CD14-positive monocyte (primary cell): ENCODE results near the gene TARBP1. TPM values are rescaled to one million over a fixed set of nuclear protein-coding genes. Genes with fewer than 3 reads are reported as not detected.

ENCODE experiments used
- DNase-seq, 3 donors: peaks; one replicate each; pipeline ENCODE4 v3.0.0-alpha.2; 2011 to 2022
- H2AFZ ChIP-seq: 2 replicates; pipeline ENCODE4 v1.6.0; 2012; ENCODE audit warnings: mild to moderate bottlenecking, low read depth, low read length, inconsistent platforms; ENCODE audit not compliant: insufficient read depth, poor library complexity, severe bottlenecking
- H3K27ac ChIP-seq, 2 donors: 1 replicate in 1 of 2; 2 replicates in 1 of 2; pipeline ENCODE4 v1.5.1; 2012 to 2013; ENCODE audit warnings: low read length in 2 of 2, control low read depth in 1 of 2, inconsistent platforms in 1 of 2, low read depth in 1 of 2, mild to moderate bottlenecking in 1 of 2
- H3K27me3 ChIP-seq, 2 donors: one replicate each; pipeline versions ENCODE4 v1.6.0 to v1.6.1; 2011 to 2013; ENCODE audit warnings: low read length in 2 of 2; ENCODE audit not compliant: control insufficient read depth in 2 of 2, insufficient read depth in 2 of 2
- H3K36me3 ChIP-seq, 2 donors: replicated peaks in 1 of 2; 1 replicate in 1 of 2; 2 replicates in 1 of 2; pipeline versions ENCODE4 v1.5.1 to v1.6.1; 2012 to 2013; ENCODE audit warnings: low read length in 2 of 2, control low read depth in 1 of 2, inconsistent platforms in 1 of 2, mild to moderate bottlenecking in 1 of 2; ENCODE audit not compliant: insufficient read depth in 2 of 2, control insufficient read depth in 1 of 2
- H3K4me1 ChIP-seq, 2 donors: 1 replicate in 1 of 2; 2 replicates in 1 of 2; pipeline versions ENCODE4 v1.5.1 to v1.6.1; 2012 to 2013; ENCODE audit warnings: low read length in 2 of 2, control low read depth in 1 of 2, inconsistent platforms in 1 of 2, mild to moderate bottlenecking in 1 of 2, moderate library complexity in 1 of 2; ENCODE audit not compliant: insufficient read depth in 2 of 2, control insufficient read depth in 1 of 2
- H3K4me2 ChIP-seq: replicated peaks from 2 replicates; pipeline ENCODE3; 2012; ENCODE audit warnings: low read length, moderate library complexity, mild to moderate bottlenecking; ENCODE audit not compliant: poor library complexity, severe bottlenecking; ENCODE audit errors: extremely low read depth
- H3K4me3 ChIP-seq, 3 experiments: fragments of 200-600 bp in 1 of 3; sonication (generic) in 1 of 3; replicated peaks in 1 of 3; 1 replicate in 2 of 3; 2 replicates in 1 of 3; pipeline ENCODE4 v1.5.1; 2011 to 2013; ENCODE audit warnings: low read length in 3 of 3, mild to moderate bottlenecking in 3 of 3, control low read depth in 2 of 3, low read depth in 2 of 3, inconsistent platforms in 1 of 3, moderate library complexity in 1 of 3
- H3K79me2 ChIP-seq: 2 replicates; pipeline ENCODE4 v1.6.0; 2012; ENCODE audit warnings: mild to moderate bottlenecking, control low read depth, inconsistent platforms, low read length, moderate library complexity; ENCODE audit not compliant: insufficient read depth
- H3K9ac ChIP-seq: 2 replicates; pipeline ENCODE4 v1.6.0; 2017; ENCODE audit warnings: low read length, mild to moderate bottlenecking; ENCODE audit not compliant: insufficient read depth, poor library complexity, severe bottlenecking
- H3K9me3 ChIP-seq, 2 donors: replicated peaks in 1 of 2; 1 replicate in 1 of 2; 2 replicates in 1 of 2; pipeline versions ENCODE4 v1.5.1 to v1.6.1; 2012 to 2013; ENCODE audit warnings: low read length in 2 of 2, control low read depth in 1 of 2; ENCODE audit not compliant: control insufficient read depth in 1 of 2, insufficient read depth in 1 of 2
- H4K20me1 ChIP-seq: 2 replicates; pipeline ENCODE4 v1.6.0; 2012; ENCODE audit warnings: mild to moderate bottlenecking, low read length, control low read depth, moderate library complexity; ENCODE audit not compliant: insufficient read depth
- H3K27ac Mint-ChIP-seq, 7 donors: one replicate each; pipeline ENCODE4 v1.8.0; 2020; ENCODE audit warnings: mild to moderate bottlenecking in 7 of 7, mixed read lengths in 7 of 7, moderate library complexity in 6 of 7, inconsistent platforms in 2 of 7
- H3K27me3 Mint-ChIP-seq, 3 donors: one replicate each; pipeline ENCODE4 v1.8.0; 2021 to 2022; ENCODE audit warnings: low read depth in 3 of 3, mild to moderate bottlenecking in 3 of 3, mixed read lengths in 3 of 3, moderate library complexity in 3 of 3, inconsistent platforms in 1 of 3
- H3K36me3 Mint-ChIP-seq, 2 donors: one replicate each; pipeline ENCODE4 v1.8.0; 2020; ENCODE audit warnings: mixed read lengths in 2 of 2, inconsistent platforms in 1 of 2, mild to moderate bottlenecking in 1 of 2
- H3K4me1 Mint-ChIP-seq: one replicate; pipeline ENCODE4 v1.8.0; 2020; ENCODE audit warnings: mild to moderate bottlenecking, mixed read lengths
- H3K4me3 Mint-ChIP-seq, 2 donors: one replicate each; pipeline ENCODE4 v1.8.0; 2020; ENCODE audit warnings: mild to moderate bottlenecking in 2 of 2, mixed read lengths in 2 of 2, moderate library complexity in 1 of 2
- H3K9me3 Mint-ChIP-seq, 7 donors: one replicate each; pipeline ENCODE4 v1.8.0; 2020 to 2022; ENCODE audit warnings: mixed read lengths in 7 of 7, mild to moderate bottlenecking in 6 of 7, moderate library complexity in 6 of 7, inconsistent platforms in 2 of 7
- CTCF ChIP-seq: fragments of 200-600 bp; IDR thresholded peaks from one replicate; pipeline ENCODE4 v1.8.0; 2022; ENCODE audit warnings: antibody characterized with exemption, mild to moderate bottlenecking
- WGBS: methylation state at CpG from one replicate; pipeline ENCODE4 v1.1.5; 2013; ENCODE audit warnings: missing lambda C conversion rate; ENCODE audit not compliant: insufficient coverage; 5-methylcytosine and 5-hydroxymethylcytosine counted together
- intact Hi-C, 2 donors: fragments of 100-400 bp; cut with micrococcal nuclease; formaldehyde crosslinking; loops; one replicate each; pipeline versions ENCODE4 v1.15.0 to v1.15.1; 2023
- polyA plus RNA-seq, 3 donors: library from polyadenylated mRNA; depleted of rRNA in 1 of 3; unstranded in 2 of 3; stranded (reverse) in 1 of 3; fragments of 300-500 nt in 2 of 3; fragments of >200 nt in 1 of 3; fragmentation: Illumina TruSeq in 2 of 3; gene quantifications; 1 replicate in 2 of 3; 2 replicates in 1 of 3; pipeline ENCODE4 v1.2.3, GENCODE V29; 2012 to 2021

TARBP1 gene
- polyA plus RNA-seq, 3 donors: 1.4 to 30.9 (median 3.2) TPM

- Mint-ChIP-seq H3K4me3 (no peak overlapping the region), H3K27me3 (no peaks in the 10 kb centered on the region), H3K4me1 (peaks cover 10% of the 10 kb centered on the region), H3K9me3 (no peaks in the 10 kb centered on the region), H3K36me3 (peaks cover 26 to 33% of the 10 kb centered on the region in 2 donors), H3K27ac (peak overlapping the region in 1 of 7 donors; percentile 2)
- no peaks in the 10 kb centered on the region for H3K27me3 ChIP-seq
- intact Hi-C loops: loop anchor here in 1 of 2 donors (10.0 kb wide), 1 partner anchor 81 kb away; no protein-coding TSS in a partner anchor
- H3K4me3 ChIP-seq: no peak overlapping the region
- no peak overlapping the region for H3K9ac ChIP-seq
- TF ChIP-seq CTCF: no peak
- H4K20me1 ChIP-seq: no peaks in the 10 kb centered on the region
- peaks cover 13 to 33% of the 10 kb centered on the region in 2 donors for H3K36me3 ChIP-seq
- H3K79me2 ChIP-seq: no peaks in the 10 kb centered on the region
- WGBS: no CpG with 5 or more reads among the region's 6 CpGs
- H2AFZ ChIP-seq: no peak overlapping the region
- no peak overlapping the region for H3K4me2 ChIP-seq
- peaks cover 4 to 7% of the 10 kb centered on the region in 2 donors for H3K4me1 ChIP-seq
- H3K9me3 ChIP-seq: no peaks in the 10 kb centered on the region
- H3K27ac ChIP-seq: no peak overlapping the region
- DNase-seq: no peak
Observed at GRCh38 chr1:234405676-234406075, 73.3 kb downstream of the TARBP1 start.

- peaks cover 10 to 14% of the 10 kb centered on the region in 2 donors for H3K36me3 ChIP-seq
- no peak overlapping the region for H3K27ac ChIP-seq
- Mint-ChIP-seq H3K4me1 (peaks cover 25% of the 10 kb centered on the region), H3K27ac (peak overlapping the region in 5 of 7 donors; percentile 1 to 68 (median 17)), H3K9me3 (no peaks in the 10 kb centered on the region), H3K4me3 (no peak overlapping the region), H3K36me3 (peaks cover 12 to 18% of the 10 kb centered on the region in 2 donors), H3K27me3 (no peaks in the 10 kb centered on the region)
- TF ChIP-seq CTCF: no peak
- H4K20me1 ChIP-seq: no peaks in the 10 kb centered on the region
- intact Hi-C loops: loop anchor here in 1 of 2 donors (10.0 kb wide), 1 partner anchor 78 kb away; no protein-coding TSS in a partner anchor
- H3K79me2 ChIP-seq: no peaks in the 10 kb centered on the region
- H3K4me2 ChIP-seq: no peak overlapping the region
- no peak overlapping the region for H3K9ac ChIP-seq
- no peak overlapping the region for H3K4me3 ChIP-seq
- H2AFZ ChIP-seq: no peak overlapping the region
- 92% methylated on average over 3 of the region's 3 CpGs for WGBS
- H3K9me3 ChIP-seq: no peaks in the 10 kb centered on the region
- no peaks in the 10 kb centered on the region for H3K27me3 ChIP-seq
- H3K4me1 ChIP-seq: peaks cover 19 to 28% of the 10 kb centered on the region in 2 donors
- DNase-seq: no peak
Observed at GRCh38 chr1:234402939-234403338, 76.0 kb downstream of the TARBP1 start.
